Endothelial cell (in vitro differentiated cells): ENCODE measurements around the gene MGAT1. TPM values are rescaled to one million over a fixed set of nuclear protein-coding genes. Genes with fewer than 3 reads are reported as not detected.

Experiments used
- DNase-seq: peaks from one replicate; pipeline ENCODE4 v3.0.0; 2021; ENCODE audit warnings: low spot score
- H3K27ac Mint-ChIP-seq: one replicate; pipeline ENCODE4 v1.8.0; 2021; ENCODE audit warnings: mixed read lengths, inconsistent platforms; ENCODE audit not compliant: unreplicated experiment
- H3K27me3 Mint-ChIP-seq: one replicate; pipeline ENCODE4 v1.8.0; 2021; ENCODE audit warnings: mild to moderate bottlenecking, moderate library complexity, mixed read lengths, inconsistent platforms; ENCODE audit not compliant: unreplicated experiment
- H3K36me3 Mint-ChIP-seq: one replicate; pipeline ENCODE4 v1.8.0; 2021; ENCODE audit warnings: mild to moderate bottlenecking, low read depth, mixed read lengths, inconsistent platforms; ENCODE audit not compliant: unreplicated experiment
- H3K4me1 Mint-ChIP-seq: one replicate; pipeline ENCODE4 v1.8.0; 2021; ENCODE audit warnings: mild to moderate bottlenecking, mixed read lengths, inconsistent platforms; ENCODE audit not compliant: unreplicated experiment
- H3K4me3 Mint-ChIP-seq: one replicate; pipeline ENCODE4 v1.8.0; 2021; ENCODE audit warnings: mild to moderate bottlenecking, mixed read lengths, inconsistent platforms; ENCODE audit not compliant: unreplicated experiment
- H3K9me3 Mint-ChIP-seq: one replicate; pipeline ENCODE4 v1.8.0; 2021; ENCODE audit warnings: mixed read lengths, inconsistent platforms; ENCODE audit not compliant: unreplicated experiment
- CTCF ChIP-seq: fragments of 200-600 bp; sonication (generic); IDR thresholded peaks from one replicate; pipeline ENCODE4 v1.5.0; 2021; ENCODE audit warnings: antibody characterized with exemption; ENCODE audit not compliant: unreplicated experiment
- long read RNA-seq: library from polyadenylated mRNA; unstranded; transcript quantifications from one replicate; pipeline ENCODE4 v2.0.0, GENCODE V29; 2020; ENCODE audit not compliant: unreplicated experiment
- total RNA-seq: library from RNA; stranded (reverse); fragmentation: NEBNext Ultra II Directional; extraction: Animal tissue kit (Norgen Biotek cat#: 25700); gene quantifications from one replicate; pipeline ENCODE4 v1.2.1, GENCODE V29; 2021; ENCODE audit not compliant: unreplicated experiment

Gene MGAT1
- 115 TPM for total RNA-seq
- long read RNA-seq, transcript MGAT1-201 (2 exons, 2,761 nt) = major isoform, 70 of 96 reads
- long read RNA-seq, transcript MGAT1-203 (3 exons, 3,077 nt) = minor isoform, 11 of 96 reads
- long read RNA-seq, partial matches to known transcripts = 10 of 96 reads
- long read RNA-seq, other reads (novel, unspliced or antisense) = 4 of 96 reads

GRCh38 chr5:180802325-180803180 is at the start of gene MGAT1:
TSS of gene MGAT1 (minus strand) at chr5:180802806. CDS start at chr5:180792971, 9,835 bp downstream.
- H3K9me3 Mint-ChIP-seq = no peaks in the 10 kb centered on the region
- peaks cover 25% of the 10 kb centered on the region for H3K36me3 Mint-ChIP-seq
- H3K4me3 Mint-ChIP-seq = peak within 1 kb of the TSS; percentile 89
- H3K27me3 Mint-ChIP-seq = peaks cover 6% of the 10 kb centered on the region
- DNase-seq = peak; percentile 90
- TF ChIP-seq CTCF = no peak
- peaks cover 58% of the 10 kb centered on the region for H3K4me1 Mint-ChIP-seq
- H3K27ac Mint-ChIP-seq = peak within 1 kb of the TSS; percentile 90

- TF ChIP-seq CTCF = no peak
- Mint-ChIP-seq H3K27me3 (peaks cover 2% of the 10 kb centered on the region), H3K36me3 (peaks cover 74% of the 10 kb centered on the region), H3K27ac (no peak overlapping the region), H3K4me1 (peaks cover 19% of the 10 kb centered on the region), H3K4me3 (peak overlapping the region; percentile 83), H3K9me3 (peaks cover 8% of the 10 kb centered on the region)
- DNase-seq = no peak
Observed at GRCh38 chr5:180850434-180851078, 48.0 kb upstream of the MGAT1 start.

- Mint-ChIP-seq H3K27me3 (peaks cover 2% of the 10 kb centered on the region), H3K36me3 (peaks cover 71% of the 10 kb centered on the region), H3K4me3 (peak overlapping the region; percentile 83), H3K4me1 (peaks cover 15% of the 10 kb centered on the region), H3K27ac (no peak overlapping the region), H3K9me3 (peaks cover 8% of the 10 kb centered on the region)
- TF ChIP-seq CTCF = no peak
- DNase-seq = no peak
Observed at GRCh38 chr5:180849827-180850226, 47.2 kb upstream of the MGAT1 start.

- peaks cover 8% of the 10 kb centered on the region for H3K9me3 Mint-ChIP-seq
Observed at GRCh38 chr5:180848878-180849277, 46.3 kb upstream of the MGAT1 start.

More at GRCh38 chr5:180848878-180849277, 46.3 kb upstream of the MGAT1 start:
- H3K27ac Mint-ChIP-seq = no peak overlapping the region
- H3K4me3 Mint-ChIP-seq = peak overlapping the region; percentile 83
- peaks cover 71% of the 10 kb centered on the region for H3K36me3 Mint-ChIP-seq
- peaks cover 8% of the 10 kb centered on the region for H3K4me1 Mint-ChIP-seq
- no peak for DNase-seq
- peaks cover 2% of the 10 kb centered on the region for H3K27me3 Mint-ChIP-seq
- no peak for TF ChIP-seq CTCF
